SK-N-SH treated with all-trans-retinoic acid at 6 μM for 48 hours (cell line): ENCODE measurements around the gene WDR91.

Experiments used
- RARB ChIP-seq: fragments of 250-450 bp; sonication (Bioruptor Pico); IDR thresholded peaks from 2 replicates; pipeline ENCODE4 v1.8.0; 2021; ENCODE audit warnings: mild to moderate bottlenecking, moderate library complexity
- TCF4 ChIP-seq: fragments of 250-450 bp; sonication (Bioruptor Pico); IDR thresholded peaks from 2 replicates; pipeline ENCODE4 v1.8.0; 2021; ENCODE audit warnings: mild to moderate bottlenecking, moderate library complexity, borderline replicate concordance
- TF ChIP-seq, protein P1 (sequence below): fragments of 250-450 bp; sonication (Bioruptor Pico); IDR thresholded peaks from 2 replicates; pipeline ENCODE4 v1.5.1; 2020; ENCODE audit warnings: low read depth, mild to moderate bottlenecking, moderate library complexity
- TF ChIP-seq, protein P2 (sequence below): fragments of 250-450 bp; sonication (Bioruptor Pico); IDR thresholded peaks from 2 replicates; pipeline ENCODE4 v1.8.0; 2021; ENCODE audit warnings: low read depth, mild to moderate bottlenecking, moderate library complexity, borderline replicate concordance
- TF ChIP-seq, protein P3 (sequence below): fragments of 250-450 bp; sonication (Bioruptor Pico); IDR thresholded peaks from 2 replicates; pipeline ENCODE4 v1.8.0; 2020; ENCODE audit warnings: mild to moderate bottlenecking, moderate library complexity, borderline replicate concordance

DNA sequence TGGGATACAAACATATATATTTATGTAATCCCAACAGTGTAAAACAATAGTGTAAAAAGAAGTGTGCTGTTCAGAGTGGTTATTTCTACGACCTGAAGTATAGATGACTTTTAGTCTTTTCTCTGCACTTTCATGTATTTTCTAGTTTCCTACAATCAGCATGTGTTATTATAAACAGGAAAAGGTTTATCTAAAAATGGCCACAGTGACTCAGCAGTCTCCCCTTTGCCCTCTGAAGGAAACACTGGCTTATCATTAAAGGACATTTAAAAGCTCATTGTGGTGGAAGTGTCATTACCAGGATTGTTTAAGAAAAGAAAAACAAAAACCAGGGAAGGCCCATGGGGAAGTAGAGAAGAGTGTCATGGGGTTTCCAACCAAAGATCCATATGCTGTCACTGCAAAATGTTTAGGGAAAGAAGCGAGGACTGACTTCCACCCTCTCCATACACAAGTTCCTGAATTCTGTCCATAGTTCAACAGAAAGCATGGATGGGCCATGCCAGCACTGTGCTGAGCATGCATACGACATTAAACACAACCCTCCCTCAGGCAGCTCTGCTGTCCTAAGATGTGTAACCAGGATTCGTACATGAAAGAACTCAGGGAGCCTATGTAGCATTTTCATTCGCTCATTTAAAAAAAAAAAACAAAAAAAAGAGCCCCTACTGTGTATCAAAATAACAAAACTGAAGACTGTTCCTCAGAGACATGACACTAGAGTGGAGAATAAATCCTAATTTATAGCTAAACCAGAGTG is 51.0 kb downstream of the WDR91 start:
- TF ChIP-seq, protein P1, sequence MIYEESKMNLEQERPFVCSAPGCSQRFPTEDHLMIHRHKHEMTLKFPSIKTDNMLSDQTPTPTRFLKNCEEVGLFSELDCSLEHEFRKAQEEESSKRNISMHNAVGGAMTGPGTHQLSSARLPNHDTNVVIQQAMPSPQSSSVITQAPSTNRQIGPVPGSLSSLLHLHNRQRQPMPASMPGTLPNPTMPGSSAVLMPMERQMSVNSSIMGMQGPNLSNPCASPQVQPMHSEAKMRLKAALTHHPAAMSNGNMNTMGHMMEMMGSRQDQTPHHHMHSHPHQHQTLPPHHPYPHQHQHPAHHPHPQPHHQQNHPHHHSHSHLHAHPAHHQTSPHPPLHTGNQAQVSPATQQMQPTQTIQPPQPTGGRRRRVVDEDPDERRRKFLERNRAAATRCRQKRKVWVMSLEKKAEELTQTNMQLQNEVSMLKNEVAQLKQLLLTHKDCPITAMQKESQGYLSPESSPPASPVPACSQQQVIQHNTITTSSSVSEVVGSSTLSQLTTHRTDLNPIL (CRISPR knock-in tag) = no peak
- TF ChIP-seq, protein P2, sequence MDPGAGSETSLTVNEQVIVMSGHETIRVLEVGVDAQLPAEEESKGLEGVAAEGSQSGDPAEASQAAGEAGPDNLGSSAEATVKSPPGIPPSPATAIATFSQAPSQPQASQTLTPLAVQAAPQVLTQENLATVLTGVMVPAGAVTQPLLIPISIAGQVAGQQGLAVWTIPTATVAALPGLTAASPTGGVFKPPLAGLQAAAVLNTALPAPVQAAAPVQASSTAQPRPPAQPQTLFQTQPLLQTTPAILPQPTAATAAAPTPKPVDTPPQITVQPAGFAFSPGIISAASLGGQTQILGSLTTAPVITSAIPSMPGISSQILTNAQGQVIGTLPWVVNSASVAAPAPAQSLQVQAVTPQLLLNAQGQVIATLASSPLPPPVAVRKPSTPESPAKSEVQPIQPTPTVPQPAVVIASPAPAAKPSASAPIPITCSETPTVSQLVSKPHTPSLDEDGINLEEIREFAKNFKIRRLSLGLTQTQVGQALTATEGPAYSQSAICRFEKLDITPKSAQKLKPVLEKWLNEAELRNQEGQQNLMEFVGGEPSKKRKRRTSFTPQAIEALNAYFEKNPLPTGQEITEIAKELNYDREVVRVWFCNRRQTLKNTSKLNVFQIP = no peak
- TF ChIP-seq, protein P3, sequence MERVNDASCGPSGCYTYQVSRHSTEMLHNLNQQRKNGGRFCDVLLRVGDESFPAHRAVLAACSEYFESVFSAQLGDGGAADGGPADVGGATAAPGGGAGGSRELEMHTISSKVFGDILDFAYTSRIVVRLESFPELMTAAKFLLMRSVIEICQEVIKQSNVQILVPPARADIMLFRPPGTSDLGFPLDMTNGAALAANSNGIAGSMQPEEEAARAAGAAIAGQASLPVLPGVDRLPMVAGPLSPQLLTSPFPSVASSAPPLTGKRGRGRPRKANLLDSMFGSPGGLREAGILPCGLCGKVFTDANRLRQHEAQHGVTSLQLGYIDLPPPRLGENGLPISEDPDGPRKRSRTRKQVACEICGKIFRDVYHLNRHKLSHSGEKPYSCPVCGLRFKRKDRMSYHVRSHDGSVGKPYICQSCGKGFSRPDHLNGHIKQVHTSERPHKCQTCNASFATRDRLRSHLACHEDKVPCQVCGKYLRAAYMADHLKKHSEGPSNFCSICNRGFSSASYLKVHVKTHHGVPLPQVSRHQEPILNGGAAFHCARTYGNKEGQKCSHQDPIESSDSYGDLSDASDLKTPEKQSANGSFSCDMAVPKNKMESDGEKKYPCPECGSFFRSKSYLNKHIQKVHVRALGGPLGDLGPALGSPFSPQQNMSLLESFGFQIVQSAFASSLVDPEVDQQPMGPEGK = no peak
- TF ChIP-seq TCF4 = no peak
- TF ChIP-seq RARB = no peak
